GM18499 (cell line): Measurements from ENCODE around the gene HTR1E.
A peak's percentile ranks its signal among the peaks of the same experiment; 100 is the strongest.
"Not testable (repeated sequence)": the region's sequence is repeated elsewhere in the genome, so short reads cannot be mapped to it uniquely, and the experiment has no call there.

Experiments used
- ATAC-seq: cut with Tn5 transposase; IDR thresholded peaks from one replicate; pipeline ENCODE4 v1.9.1; 2021; ENCODE audit warnings: moderate number of reproducible peaks; ENCODE audit not compliant: insufficient read depth, unreplicated experiment

HTR1E gene

GRCh38 chr6:86969573-86969972 is 32.2 kb downstream of the HTR1E start:
- ATAC-seq: no peak

- ATAC-seq: no peak
Observed at GRCh38 chr6:86973088-86973487, 35.8 kb downstream of the HTR1E start.

- no peak for ATAC-seq
Observed at GRCh38 chr6:86978251-86978650, 40.9 kb downstream of the HTR1E start.

- no peak for ATAC-seq
Observed at GRCh38 chr6:87001494-87001893, 64.2 kb downstream of the HTR1E start.

- not testable (repeated sequence) for ATAC-seq
Observed at GRCh38 chr6:87002391-87002790, 65.1 kb downstream of the HTR1E start.

GRCh38 chr6:87006541-87006940 is 69.2 kb downstream of the HTR1E start:
- ATAC-seq: not testable (repeated sequence)

- ATAC-seq: not testable (repeated sequence)
Observed at GRCh38 chr6:87009581-87009980, 72.3 kb downstream of the HTR1E start.

- no peak for ATAC-seq
Observed at GRCh38 chr6:87012035-87012434, 74.7 kb downstream of the HTR1E start.

- ATAC-seq: no peak
Observed at GRCh38 chr6:87012743-87013142, 75.4 kb downstream of the HTR1E start.

GRCh38 chr6:87016772-87017171 is 79.4 kb downstream of the HTR1E start:
- ATAC-seq: no peak

GRCh38 chr6:87027021-87027420 is 89.7 kb downstream of the HTR1E start:
- peak; percentile 54 for ATAC-seq

- no peak for ATAC-seq
Observed at GRCh38 chr6:87029711-87030314, 92.5 kb downstream of the HTR1E start.

GRCh38 chr6:87040729-87041128 is 103.4 kb downstream of the HTR1E start:
- no peak for ATAC-seq

- ATAC-seq: no peak
Observed at GRCh38 chr6:87045521-87046075, 108.3 kb downstream of the HTR1E start.

GRCh38 chr6:87049779-87050178 is 112.5 kb downstream of the HTR1E start:
- ATAC-seq: no peak

GRCh38 chr6:87053312-87053711 is 116.0 kb downstream of the HTR1E start:
- ATAC-seq: no peak

GRCh38 chr6:87054143-87054833 is 117.0 kb downstream of the HTR1E start:
- ATAC-seq: no peak

- no peak for ATAC-seq
Observed at GRCh38 chr6:87059943-87060342, 122.6 kb downstream of the HTR1E start.

GRCh38 chr6:87065117-87065516 is 127.8 kb downstream of the HTR1E start:
- ATAC-seq: no peak
